ENCODE data around the gene SSPN. TPM values are rescaled to one million over a fixed set of nuclear protein-coding genes. Genes with fewer than 3 reads are reported as not detected.

SSPN gene
- total and polyA plus RNA-seq, 12 donors: 5.9 to 115 (median 83.7) TPM

DNA sequence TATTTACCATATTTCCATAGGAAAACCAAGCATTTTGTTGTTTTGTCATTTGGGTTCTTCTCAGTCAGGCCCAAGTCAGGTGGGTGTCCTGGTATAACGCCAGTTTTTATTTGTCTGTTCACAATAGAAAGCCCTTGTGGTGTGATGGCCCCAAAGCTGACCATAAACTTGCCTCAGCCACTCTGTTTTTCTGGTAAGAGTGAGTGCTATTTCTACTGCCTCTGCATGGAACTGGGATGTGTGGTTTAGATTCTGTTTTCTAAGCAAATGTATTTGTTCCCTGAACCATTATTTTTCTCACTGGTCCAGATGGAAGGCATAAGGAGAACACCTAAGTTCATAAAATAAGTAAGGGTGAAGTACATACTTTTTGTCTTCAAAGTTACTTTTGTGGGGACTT, 1.8 kb upstream of the SSPN start:
- Histone ChIP-seq H3K27me3 (peaks cover 0 to 31% (median 0%) of the 10 kb centered on the region in 7 donors), H3K27ac (no peak overlapping the region), H3K4me1 (peaks cover 0 to 34% (median 22%) of the 10 kb centered on the region in 9 donors), H3K9me3 (no peaks in the 10 kb centered on the region), H3K4me3 (no peak overlapping the region), H3K36me3 (no peaks in the 10 kb centered on the region)
- TF ChIP-seq, protein P1, sequence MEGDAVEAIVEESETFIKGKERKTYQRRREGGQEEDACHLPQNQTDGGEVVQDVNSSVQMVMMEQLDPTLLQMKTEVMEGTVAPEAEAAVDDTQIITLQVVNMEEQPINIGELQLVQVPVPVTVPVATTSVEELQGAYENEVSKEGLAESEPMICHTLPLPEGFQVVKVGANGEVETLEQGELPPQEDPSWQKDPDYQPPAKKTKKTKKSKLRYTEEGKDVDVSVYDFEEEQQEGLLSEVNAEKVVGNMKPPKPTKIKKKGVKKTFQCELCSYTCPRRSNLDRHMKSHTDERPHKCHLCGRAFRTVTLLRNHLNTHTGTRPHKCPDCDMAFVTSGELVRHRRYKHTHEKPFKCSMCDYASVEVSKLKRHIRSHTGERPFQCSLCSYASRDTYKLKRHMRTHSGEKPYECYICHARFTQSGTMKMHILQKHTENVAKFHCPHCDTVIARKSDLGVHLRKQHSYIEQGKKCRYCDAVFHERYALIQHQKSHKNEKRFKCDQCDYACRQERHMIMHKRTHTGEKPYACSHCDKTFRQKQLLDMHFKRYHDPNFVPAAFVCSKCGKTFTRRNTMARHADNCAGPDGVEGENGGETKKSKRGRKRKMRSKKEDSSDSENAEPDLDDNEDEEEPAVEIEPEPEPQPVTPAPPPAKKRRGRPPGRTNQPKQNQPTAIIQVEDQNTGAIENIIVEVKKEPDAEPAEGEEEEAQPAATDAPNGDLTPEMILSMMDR (IDR thresholded peaks at IDR 0.05): no peak
- ATAC-seq: no peak
- intact Hi-C loops (cut with DNase I): no loop called here
- no peak for DNase-seq
- 93 to 94% methylated on average over 1 of the region's 1 CpG for whole genome bisulfite sequencing, 2 donors

- Histone ChIP-seq H3K27ac (peak overlapping the region; percentile 67 to 95 (median 87)), H3K4me1 (peaks cover 0 to 47% (median 26%) of the 10 kb centered on the region in 9 donors), H3K36me3 (no peaks in the 10 kb centered on the region), H3K4me3 (peak overlapping the region; percentile 49 to 81 (median 68)), H3K27me3 (peaks cover 0 to 31% (median 0%) of the 10 kb centered on the region in 7 donors), H3K9me3 (no peaks in the 10 kb centered on the region)
- WGBS, 2 donors: 0 to 1% methylated on average over 45 of the region's 45 CpGs
- ATAC-seq: peak; percentile 77 to 91 (median 86)
- intact Hi-C loops (cut with DNase I): loop anchor here in 8 of 10 donors (2.0 to 5.0 kb wide), 6 partner anchors 67 to 101 kb away; partner anchors contain the start of gene BHLHE41 (in 6 of the 8)
- TF ChIP-seq, protein P1 (IDR thresholded peaks at IDR 0.05): peak in 2 of 9 donors; percentile 10 to 11
- DNase-seq: peak; percentile 47 to 51
Measured at GRCh38 chr12:26195641-26196420, 458 bp downstream of the SSPN start.

GRCh38 chr12:26196421-26196716, 996 bp downstream of the SSPN start:
- TF ChIP-seq, protein P1 (IDR thresholded peaks at IDR 0.05): no peak
- peak overlapping the region; percentile 67 to 95 (median 87) for H3K27ac ChIP-seq
- 32 to 39% methylated on average over 5 of the region's 5 CpGs for WGBS, 2 donors
- H3K36me3 ChIP-seq: no peaks in the 10 kb centered on the region
- peaks cover 0 to 47% (median 26%) of the 10 kb centered on the region in 9 donors for H3K4me1 ChIP-seq
- DNase-seq (no peak), ATAC-seq (peak in 7 of 8 donors; percentile 39 to 82 (median 66))
- H3K27me3 ChIP-seq: peaks cover 0 to 31% (median 0%) of the 10 kb centered on the region in 7 donors
- H3K9me3 ChIP-seq: no peaks in the 10 kb centered on the region
- intact Hi-C loops (cut with DNase I): loop anchor here in 7 of 10 donors (2.0 to 5.0 kb wide), 5 partner anchors 69 to 101 kb away; partner anchors contain the start of gene BHLHE41 (in 6 of the 7)
- peak overlapping the region; percentile 49 to 81 (median 68) for H3K4me3 ChIP-seq

DNA sequence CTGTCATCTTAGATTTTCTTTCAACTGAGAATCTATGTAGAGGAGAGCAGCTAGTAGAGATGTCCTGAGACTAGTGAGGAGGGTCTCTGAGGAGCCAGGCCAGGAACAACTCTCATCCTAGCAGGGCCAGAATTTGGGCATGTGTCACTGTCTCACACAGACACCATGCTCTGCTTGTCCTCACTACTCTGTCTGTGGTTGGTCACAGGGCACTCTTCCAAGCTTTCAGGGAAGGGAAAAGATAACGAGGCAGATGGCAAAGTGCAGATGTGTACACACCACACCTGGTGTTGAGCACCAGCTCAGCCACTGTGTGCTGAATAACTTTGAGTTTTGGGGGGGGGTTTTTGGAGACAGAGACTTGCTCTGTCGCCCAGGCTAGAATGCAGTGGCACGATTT, 2.5 kb downstream of the SSPN start:
- 56 to 71% methylated on average over 3 of the region's 3 CpGs for WGBS, 2 donors
- TF ChIP-seq, protein P1 (IDR thresholded peaks at IDR 0.05): no peak
- no peaks in the 10 kb centered on the region for H3K36me3 ChIP-seq
- H3K4me3 ChIP-seq: no peak overlapping the region
- peaks cover 0 to 31% (median 0%) of the 10 kb centered on the region in 7 donors for H3K27me3 ChIP-seq
- H3K27ac ChIP-seq: peak overlapping the region in 7 of 10 donors; percentile 17 to 95 (median 91)
- no peaks in the 10 kb centered on the region for H3K9me3 ChIP-seq
- ATAC-seq (peak in 3 of 8 donors; percentile 22 to 58 (median 32)), DNase-seq (peak in 1 of 2 donors; percentile 22)
- intact Hi-C loops (cut with DNase I): loop anchor here in 7 of 10 donors (2.0 to 5.0 kb wide), 5 partner anchors 71 to 99 kb away; partner anchors contain the start of gene BHLHE41 (in 6 of the 7)
- peaks cover 0 to 47% (median 26%) of the 10 kb centered on the region in 9 donors for H3K4me1 ChIP-seq
